ENCODE measurements around the gene DACT3. TPM values are rescaled to one million over a fixed set of nuclear protein-coding genes. Genes with fewer than 3 reads are reported as not detected.

The DACT3 gene
- total and polyA plus RNA-seq, 4 donors = 0.32 to 1.4 (median 1.0) TPM

DNA sequence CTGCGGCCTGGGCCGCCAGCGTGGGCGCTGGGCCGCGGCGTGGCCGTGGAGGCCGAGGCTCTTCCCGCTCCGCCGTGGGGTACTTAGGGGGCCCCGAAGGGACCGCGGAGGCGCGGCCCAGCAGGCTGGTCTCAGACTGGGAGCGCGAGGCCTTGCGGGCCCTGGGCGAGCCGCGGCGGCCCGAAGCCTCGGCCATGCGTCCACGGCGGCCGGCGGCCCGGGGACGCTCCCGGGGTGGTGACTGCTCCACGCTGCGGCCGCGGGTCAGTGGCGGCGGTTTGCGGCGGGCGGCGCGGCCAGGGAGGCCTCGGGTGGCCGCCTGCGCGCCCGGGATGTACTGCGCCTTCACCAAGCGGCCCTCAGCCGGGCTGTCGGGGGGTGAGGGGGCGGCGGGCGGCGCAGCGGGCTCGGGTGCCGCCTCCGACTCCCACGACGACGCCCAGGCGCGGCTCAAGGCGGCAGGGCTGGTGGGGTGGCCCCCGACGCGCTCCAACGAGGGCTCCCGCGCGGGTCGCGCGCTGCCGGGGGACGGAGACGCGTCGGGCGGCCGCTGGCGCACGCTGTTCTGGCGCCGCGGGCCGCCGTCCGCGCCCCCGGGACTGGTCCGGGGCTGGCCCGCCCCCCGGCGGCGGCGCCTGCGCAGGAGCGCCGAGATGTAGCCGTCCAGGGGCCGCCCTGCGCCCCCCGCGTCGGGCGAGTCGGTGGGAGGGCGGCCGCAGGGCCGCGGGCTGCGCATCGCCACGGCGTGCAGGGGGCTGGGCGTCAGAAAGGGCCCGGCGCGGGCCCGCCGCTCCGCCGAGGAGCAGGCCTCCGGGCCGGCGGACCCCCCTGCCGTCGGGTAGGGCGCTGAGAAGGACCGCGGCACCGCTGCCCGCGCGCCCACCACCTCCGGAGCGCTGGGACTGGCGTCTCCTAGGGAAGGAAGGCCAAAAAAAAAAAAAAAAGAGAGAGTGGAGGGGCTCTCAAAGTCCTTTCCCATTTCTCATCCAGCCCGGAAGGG is 11.7 kb downstream of the DACT3 start:
- Histone ChIP-seq H3K9me3 (ENCODE audit: control insufficient read depth in 4 of 4, low read length in 3 of 4) (no peaks in the 10 kb centered on the region), H3K36me3 (ENCODE audit: control insufficient read depth in 4 of 4, insufficient read depth in 3 of 4, low read depth in 1 of 4, low read length in 3 of 4) (no peaks in the 10 kb centered on the region), H3K27me3 (ENCODE audit: control insufficient read depth in 4 of 4, insufficient read depth in 4 of 4, low read length in 3 of 4) (peaks cover 0 to 11% (median 4%) of the 10 kb centered on the region in 4 donors), H3K4me3 (ENCODE audit: low read depth in 1 of 3, low read length in 3 of 3) (no peak overlapping the region), H3K27ac (ENCODE audit: low read depth in 1 of 2, low read length in 2 of 2) (no peak overlapping the region), H3K4me1 (ENCODE audit: control insufficient read depth in 4 of 4, insufficient read depth in 4 of 4, low read length in 3 of 4) (peaks cover 0 to 2% (median 0%) of the 10 kb centered on the region in 4 donors), H3K9ac (ENCODE audit: low read depth in 1 of 2, low read length in 2 of 2) (no peak overlapping the region)
- WGBS = 29% methylated on average over 144 of the region's 144 CpGs
- TF ChIP-seq ZBTB33 (IDR thresholded peaks at IDR 0.05) = no peak
- TF ChIP-seq RAD21 (IDR thresholded peaks at IDR 0.05) = no peak
- TF ChIP-seq FOXA1 (IDR thresholded peaks at IDR 0.05) = no peak
- no peak for TF ChIP-seq GABPA (IDR thresholded peaks at IDR 0.05 in 1 of 2, conservative IDR thresholded peaks at IDR 0.05 in 1 of 2)
- TF ChIP-seq JUND (IDR thresholded peaks at IDR 0.05) = no peak
- TF ChIP-seq FOXA2 (IDR thresholded peaks at IDR 0.05) = no peak
- no peak for TF ChIP-seq SP1 (IDR thresholded peaks at IDR 0.05)
- TF ChIP-seq, protein P1, sequence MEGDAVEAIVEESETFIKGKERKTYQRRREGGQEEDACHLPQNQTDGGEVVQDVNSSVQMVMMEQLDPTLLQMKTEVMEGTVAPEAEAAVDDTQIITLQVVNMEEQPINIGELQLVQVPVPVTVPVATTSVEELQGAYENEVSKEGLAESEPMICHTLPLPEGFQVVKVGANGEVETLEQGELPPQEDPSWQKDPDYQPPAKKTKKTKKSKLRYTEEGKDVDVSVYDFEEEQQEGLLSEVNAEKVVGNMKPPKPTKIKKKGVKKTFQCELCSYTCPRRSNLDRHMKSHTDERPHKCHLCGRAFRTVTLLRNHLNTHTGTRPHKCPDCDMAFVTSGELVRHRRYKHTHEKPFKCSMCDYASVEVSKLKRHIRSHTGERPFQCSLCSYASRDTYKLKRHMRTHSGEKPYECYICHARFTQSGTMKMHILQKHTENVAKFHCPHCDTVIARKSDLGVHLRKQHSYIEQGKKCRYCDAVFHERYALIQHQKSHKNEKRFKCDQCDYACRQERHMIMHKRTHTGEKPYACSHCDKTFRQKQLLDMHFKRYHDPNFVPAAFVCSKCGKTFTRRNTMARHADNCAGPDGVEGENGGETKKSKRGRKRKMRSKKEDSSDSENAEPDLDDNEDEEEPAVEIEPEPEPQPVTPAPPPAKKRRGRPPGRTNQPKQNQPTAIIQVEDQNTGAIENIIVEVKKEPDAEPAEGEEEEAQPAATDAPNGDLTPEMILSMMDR (IDR thresholded peaks at IDR 0.05; ENCODE audit: low read depth, low read length, missing input control) = no peak
- TF ChIP-seq MAX (IDR thresholded peaks at IDR 0.05) = no peak
- TF ChIP-seq YY1 (IDR thresholded peaks at IDR 0.05) = no peak
- TF ChIP-seq NR2F2 (IDR thresholded peaks at IDR 0.05) = no peak
- no peak for TF ChIP-seq HNF4A (conservative IDR thresholded peaks at IDR 0.05)
- no peak for TF ChIP-seq RXRA (IDR thresholded peaks at IDR 0.05)
- no peak for TF ChIP-seq EGR1 (IDR thresholded peaks at IDR 0.05; ENCODE audit: low read depth in 2 of 2)
- TF ChIP-seq, protein P2, sequence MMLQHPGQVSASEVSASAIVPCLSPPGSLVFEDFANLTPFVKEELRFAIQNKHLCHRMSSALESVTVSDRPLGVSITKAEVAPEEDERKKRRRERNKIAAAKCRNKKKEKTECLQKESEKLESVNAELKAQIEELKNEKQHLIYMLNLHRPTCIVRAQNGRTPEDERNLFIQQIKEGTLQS (IDR thresholded peaks at IDR 0.05) = no peak
- no peak for TF ChIP-seq REST (IDR thresholded peaks at IDR 0.05)
- no peak for TF ChIP-seq HNF4G (IDR thresholded peaks at IDR 0.05)
- no peak for TF ChIP-seq TAF1 (conservative IDR thresholded peaks at IDR 0.05)
- no peak for DNase-seq (ENCODE audit: low spot score)
